Skeletal muscle tissue (tissue), 4 donors: Measurements from ENCODE around the gene GRM8. TPM values are rescaled to one million over a fixed set of nuclear protein-coding genes. Genes with fewer than 3 reads are reported as not detected.

Experiments used
- H3K27ac ChIP-seq: one replicate; pipeline ENCODE4 v1.7.0; 2013; ENCODE audit warnings: mild to moderate bottlenecking, low read depth, low read length, inconsistent platforms
- H3K27me3 ChIP-seq, 3 donors: one replicate each; pipeline ENCODE4 v1.7.0; 2013; ENCODE audit warnings: low read length in 3 of 3; ENCODE audit not compliant: control insufficient read depth in 3 of 3, insufficient read depth in 3 of 3
- H3K36me3 ChIP-seq, 3 donors: one replicate each; pipeline ENCODE4 v1.7.0; 2013; ENCODE audit warnings: low read length in 3 of 3; ENCODE audit not compliant: control insufficient read depth in 3 of 3, insufficient read depth in 3 of 3
- H3K4me1 ChIP-seq, 3 donors: one replicate each; pipeline ENCODE4 v1.7.0; 2013; ENCODE audit warnings: low read length in 3 of 3, mild to moderate bottlenecking in 3 of 3; ENCODE audit not compliant: control insufficient read depth in 3 of 3, insufficient read depth in 3 of 3
- H3K4me3 ChIP-seq, 3 donors: one replicate each; pipeline ENCODE4 v1.7.0; 2013; ENCODE audit warnings: low read length in 3 of 3
- H3K9ac ChIP-seq, 3 donors: one replicate each; pipeline ENCODE4 v1.7.0; 2013; ENCODE audit warnings: low read length in 3 of 3, mild to moderate bottlenecking in 3 of 3, moderate library complexity in 2 of 3, low read depth in 1 of 3
- H3K9me3 ChIP-seq, 3 donors: one replicate each; pipeline ENCODE4 v1.7.0; 2013; ENCODE audit warnings: low read length in 3 of 3; ENCODE audit not compliant: control insufficient read depth in 3 of 3
- total RNA-seq: library from RNA; depleted of rRNA; stranded (reverse); fragments of >200 nt; gene quantifications from one replicate; pipeline ENCODE4 v1.2.3, GENCODE V29; 2014
- donor health status: Osteomylitis.

The GRM8 gene
- total RNA-seq, 1 donor from 2014 or later: not detected

DNA sequence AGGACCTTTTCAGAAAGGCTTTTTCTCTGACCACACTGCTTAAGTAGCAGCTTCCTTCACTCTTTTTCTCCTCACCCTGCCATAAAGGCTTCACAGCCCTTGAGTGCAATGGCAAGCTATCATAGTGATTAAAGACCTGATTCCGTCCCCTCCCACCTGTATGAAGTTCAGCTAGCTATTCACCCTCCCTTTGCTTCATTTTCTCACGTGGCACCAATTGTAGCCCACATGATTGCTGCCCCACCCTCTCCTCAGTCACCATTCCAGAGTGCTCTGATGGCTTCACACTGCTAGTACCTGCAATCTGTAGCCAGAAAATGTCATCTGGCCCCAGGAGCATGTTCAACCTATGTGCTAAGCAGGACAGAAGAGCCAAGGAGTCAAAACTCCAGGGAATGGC, 523.8 kb downstream of the GRM8 start:
- no peaks in the 10 kb centered on the region for H3K27me3 ChIP-seq

DNA sequence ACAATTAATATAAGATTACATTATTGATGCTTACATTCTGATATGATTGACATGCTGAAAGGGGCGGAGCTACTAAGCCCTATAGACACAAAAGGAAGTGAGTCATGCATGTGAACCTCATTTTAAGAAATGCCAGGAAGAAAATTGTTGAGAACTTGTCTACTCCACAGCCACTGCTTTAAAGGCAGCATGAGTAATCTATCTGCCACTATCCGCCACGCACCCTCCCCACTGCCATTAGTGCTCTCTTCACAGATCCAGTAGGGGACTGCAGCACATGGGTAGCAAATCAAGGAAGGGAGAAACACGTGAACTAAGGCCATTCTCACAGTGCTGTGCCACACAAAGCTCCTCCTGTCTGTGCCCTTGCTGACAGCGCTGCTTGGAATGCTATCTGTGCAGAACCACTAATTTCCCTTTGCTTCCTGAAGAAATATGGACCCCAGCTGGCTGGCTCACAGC, 524.8 kb downstream of the GRM8 start:
- Histone ChIP-seq H3K9me3 (peaks cover 0 to 3% (median 0%) of the 10 kb centered on the region in 3 donors), H3K4me3 (no peak overlapping the region), H3K9ac (no peak overlapping the region), H3K36me3 (no peaks in the 10 kb centered on the region), H3K27ac (no peak overlapping the region), H3K4me1 (no peaks in the 10 kb centered on the region), H3K27me3 (no peaks in the 10 kb centered on the region)

More for the DNA sequence above, 523.8 kb downstream of the GRM8 start:
- H3K4me3 ChIP-seq: no peak overlapping the region
- H3K9me3 ChIP-seq: peaks cover 0 to 3% (median 0%) of the 10 kb centered on the region in 3 donors
- no peak overlapping the region for H3K27ac ChIP-seq
- no peaks in the 10 kb centered on the region for H3K4me1 ChIP-seq
- H3K36me3 ChIP-seq: no peaks in the 10 kb centered on the region
- H3K9ac ChIP-seq: no peak overlapping the region

DNA sequence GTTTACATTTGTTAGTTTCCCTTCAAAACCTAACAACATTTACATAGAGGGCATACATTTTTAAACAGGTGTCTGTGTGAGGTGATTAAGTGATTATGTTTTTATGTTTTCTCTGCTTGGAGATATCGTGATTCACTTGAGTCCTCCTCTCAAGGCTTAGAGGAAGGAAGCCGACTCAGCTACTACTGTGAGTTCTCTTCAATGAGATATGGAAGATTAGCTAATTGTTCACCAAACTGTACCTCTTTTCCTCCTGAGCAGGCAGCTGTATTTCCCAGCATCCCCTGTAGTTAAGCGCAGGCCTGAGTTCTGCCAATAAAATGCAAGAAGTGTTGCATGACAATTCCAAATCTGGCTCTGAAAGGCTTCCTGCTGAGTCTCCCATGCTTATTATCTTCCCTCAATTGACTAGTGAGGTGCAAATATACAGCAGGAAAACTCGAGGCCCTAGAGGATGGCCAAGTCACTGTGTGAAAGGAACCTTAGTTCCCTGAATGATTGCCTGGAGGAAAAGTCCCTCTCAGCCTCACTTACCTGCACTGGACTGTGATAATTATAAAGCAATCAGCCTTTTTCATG, 528.7 kb downstream of the GRM8 start:
- Histone ChIP-seq H3K9ac (no peak overlapping the region), H3K4me3 (no peak overlapping the region), H3K27ac (no peak overlapping the region), H3K4me1 (no peaks in the 10 kb centered on the region), H3K36me3 (no peaks in the 10 kb centered on the region), H3K9me3 (peaks cover 0 to 3% (median 0%) of the 10 kb centered on the region in 3 donors), H3K27me3 (no peaks in the 10 kb centered on the region)

DNA sequence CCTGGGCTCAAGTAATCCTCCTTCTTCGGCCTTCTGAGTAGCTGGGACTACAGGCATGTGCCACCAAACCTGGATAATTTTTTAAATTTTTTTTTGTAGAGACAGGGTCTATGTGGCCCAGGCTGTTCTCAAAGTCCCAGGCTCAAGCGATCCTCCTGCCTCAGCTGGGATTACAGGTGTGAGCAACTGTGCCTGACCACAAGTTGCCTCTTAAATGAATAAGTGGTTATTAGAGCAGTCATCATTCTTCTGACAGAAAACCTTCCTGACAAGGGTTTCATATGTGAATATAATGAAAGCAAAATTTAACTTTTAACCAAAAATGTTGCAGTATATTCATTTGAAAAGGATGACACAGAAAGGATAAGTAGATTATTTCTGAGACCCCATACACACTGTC, 532.5 kb downstream of the GRM8 start:
- no peaks in the 10 kb centered on the region for H3K9me3 ChIP-seq
- H3K27me3 ChIP-seq: no peaks in the 10 kb centered on the region
- no peaks in the 10 kb centered on the region for H3K4me1 ChIP-seq
- no peak overlapping the region for H3K27ac ChIP-seq
- H3K4me3 ChIP-seq: no peak overlapping the region
- H3K9ac ChIP-seq: no peak overlapping the region
- H3K36me3 ChIP-seq: no peaks in the 10 kb centered on the region

DNA sequence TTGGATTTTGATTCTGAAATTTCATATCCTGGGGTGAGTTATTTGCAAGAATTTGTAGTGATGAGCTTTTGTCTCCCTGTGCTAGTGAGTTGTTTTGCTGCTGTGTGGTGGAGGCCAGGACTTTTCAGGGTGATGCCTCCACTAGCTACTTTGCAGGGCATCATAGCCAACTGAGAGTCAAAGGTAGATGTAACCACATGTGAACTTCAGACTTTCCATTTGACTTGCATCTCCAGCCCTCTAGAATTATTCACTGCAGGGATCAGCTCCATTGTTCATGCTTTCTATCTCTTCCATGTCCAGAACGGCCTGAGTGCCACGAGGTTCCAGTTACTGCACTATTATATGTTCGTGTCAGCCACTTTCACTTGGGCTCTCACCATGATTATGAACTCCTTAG, 534.3 kb downstream of the GRM8 start:
- Histone ChIP-seq H3K9ac (no peak overlapping the region), H3K4me3 (no peak overlapping the region), H3K27ac (no peak overlapping the region), H3K27me3 (no peaks in the 10 kb centered on the region), H3K9me3 (no peaks in the 10 kb centered on the region), H3K4me1 (no peaks in the 10 kb centered on the region), H3K36me3 (no peaks in the 10 kb centered on the region)

DNA sequence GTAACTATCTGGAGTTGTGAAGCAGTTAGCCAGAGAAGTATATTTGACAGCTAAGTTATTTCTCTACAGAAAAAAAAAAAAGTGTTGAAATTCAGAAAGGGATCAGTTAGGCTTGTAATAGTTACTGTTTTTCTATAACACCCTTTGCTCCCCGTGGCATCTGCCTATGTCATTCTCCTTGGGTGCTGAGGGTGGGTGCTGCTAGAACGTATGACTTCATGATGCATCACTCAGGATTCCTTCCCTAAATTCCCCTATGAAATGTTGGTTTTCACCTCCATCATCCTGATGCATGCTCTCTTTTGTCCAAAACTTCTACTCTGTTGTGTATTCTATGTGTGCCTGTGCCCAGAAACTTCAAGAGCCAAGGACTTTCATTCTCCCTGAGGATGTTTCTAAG, 536.4 kb downstream of the GRM8 start:
- Histone ChIP-seq H3K4me3 (no peak overlapping the region), H3K9ac (no peak overlapping the region), H3K27me3 (no peaks in the 10 kb centered on the region), H3K9me3 (peaks cover 0 to 2% (median 0%) of the 10 kb centered on the region in 3 donors), H3K36me3 (no peaks in the 10 kb centered on the region), H3K4me1 (no peaks in the 10 kb centered on the region), H3K27ac (no peak overlapping the region)

DNA sequence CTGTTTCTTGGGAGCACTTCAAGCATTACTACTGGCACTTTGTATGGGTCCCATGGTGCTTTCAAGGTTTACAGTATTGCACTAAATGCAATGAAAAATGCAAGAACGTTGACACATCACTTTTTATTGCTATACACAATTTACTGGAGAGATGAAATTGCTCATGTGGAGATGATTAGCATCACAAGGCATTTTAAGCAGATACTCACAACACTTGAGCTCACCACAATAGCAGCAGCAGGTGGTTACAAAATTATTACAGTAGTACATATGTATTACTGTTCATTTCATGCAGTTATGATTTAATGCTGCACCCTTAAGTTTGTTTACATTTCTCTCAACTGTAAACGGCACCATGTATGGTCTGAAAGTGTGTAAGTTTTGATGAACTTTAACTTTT, 537.7 kb downstream of the GRM8 start:
- no peak overlapping the region for H3K9ac ChIP-seq
- no peak overlapping the region for H3K4me3 ChIP-seq
- peaks cover 0 to 2% (median 0%) of the 10 kb centered on the region in 3 donors for H3K9me3 ChIP-seq
- no peaks in the 10 kb centered on the region for H3K27me3 ChIP-seq
- H3K36me3 ChIP-seq: no peaks in the 10 kb centered on the region
- H3K4me1 ChIP-seq: no peaks in the 10 kb centered on the region
- H3K27ac ChIP-seq: no peak overlapping the region

DNA sequence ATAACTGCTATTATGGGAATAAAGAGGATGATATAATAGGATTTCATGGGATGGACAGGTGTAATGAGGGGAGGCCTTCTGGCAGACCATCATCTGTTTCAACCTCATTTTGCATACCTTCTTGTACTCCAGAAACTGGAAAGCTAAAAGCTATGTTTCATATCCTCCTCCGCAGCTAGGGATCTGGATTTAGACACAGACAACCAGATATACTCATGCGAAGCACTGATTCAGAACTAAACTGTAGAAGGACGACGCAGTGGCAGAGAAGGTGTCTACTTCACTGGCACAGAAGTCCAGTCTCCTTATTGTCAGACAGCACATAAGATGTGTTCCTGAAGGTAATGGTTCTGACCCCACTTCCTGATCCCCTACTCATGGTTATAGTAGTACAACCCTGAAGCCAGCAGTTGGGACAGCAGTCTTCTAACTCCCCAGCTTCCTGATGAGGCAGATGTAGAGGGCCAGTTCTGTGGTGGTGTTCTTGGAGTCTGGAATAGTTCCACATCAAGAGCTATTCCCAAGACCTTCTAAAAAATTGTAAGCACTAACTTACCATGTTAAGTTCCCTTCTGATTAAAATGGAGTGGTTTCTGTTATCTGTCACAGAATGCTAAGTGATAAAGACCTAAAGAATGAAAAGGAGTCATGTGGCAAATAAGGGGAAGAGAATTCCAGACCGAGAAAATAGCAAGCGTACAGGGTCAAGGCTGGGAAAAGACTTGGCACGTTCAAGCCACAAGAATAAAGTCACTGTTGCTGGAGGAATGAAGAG, 550.3 kb downstream of the GRM8 start:
- H3K27me3 ChIP-seq: no peaks in the 10 kb centered on the region
- H3K36me3 ChIP-seq: no peaks in the 10 kb centered on the region
- H3K4me3 ChIP-seq: no peak overlapping the region
- no peak overlapping the region for H3K9ac ChIP-seq
- H3K27ac ChIP-seq: no peak overlapping the region
- H3K9me3 ChIP-seq: no peaks in the 10 kb centered on the region
- H3K4me1 ChIP-seq: no peaks in the 10 kb centered on the region

DNA sequence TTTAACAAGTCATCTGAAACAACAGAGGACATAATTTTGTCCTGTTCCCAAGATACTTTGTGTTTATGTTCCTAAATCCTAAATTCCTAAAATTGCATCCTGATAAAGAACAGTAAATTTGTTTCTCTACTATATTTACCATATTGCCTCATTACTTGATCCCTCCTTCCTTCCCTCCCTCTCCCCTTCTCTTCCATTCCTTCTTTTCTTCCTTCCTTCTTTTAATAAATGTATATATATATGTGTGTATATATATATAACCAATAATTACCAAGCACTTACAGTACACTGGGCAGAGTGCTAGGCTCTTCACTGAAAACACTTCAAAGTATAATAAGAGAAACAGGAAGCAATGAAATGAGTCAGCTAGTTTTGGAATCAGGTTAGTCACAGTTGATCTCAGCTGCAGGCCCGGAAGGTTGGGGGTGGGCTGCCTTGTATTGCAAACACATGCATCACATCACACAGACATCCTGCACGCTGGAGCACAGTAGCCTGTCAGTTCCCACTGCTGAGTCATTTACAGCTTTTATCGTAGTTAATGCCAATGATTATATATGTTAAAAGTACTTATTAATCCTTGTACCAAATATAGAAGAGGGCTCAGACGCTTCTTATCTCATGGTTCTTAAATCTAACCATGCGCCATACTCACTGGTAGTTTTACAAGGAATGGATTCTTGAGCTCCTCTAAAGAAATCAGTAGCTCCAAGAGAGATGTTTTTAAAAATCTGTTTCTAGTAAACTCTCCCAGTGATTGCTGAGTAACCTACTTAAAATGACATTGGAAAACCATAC, 551.7 kb downstream of the GRM8 start:
- Histone ChIP-seq H3K4me3 (no peak overlapping the region), H3K27me3 (no peaks in the 10 kb centered on the region), H3K9me3 (no peaks in the 10 kb centered on the region), H3K36me3 (no peaks in the 10 kb centered on the region), H3K27ac (no peak overlapping the region), H3K9ac (no peak overlapping the region), H3K4me1 (no peaks in the 10 kb centered on the region)

DNA sequence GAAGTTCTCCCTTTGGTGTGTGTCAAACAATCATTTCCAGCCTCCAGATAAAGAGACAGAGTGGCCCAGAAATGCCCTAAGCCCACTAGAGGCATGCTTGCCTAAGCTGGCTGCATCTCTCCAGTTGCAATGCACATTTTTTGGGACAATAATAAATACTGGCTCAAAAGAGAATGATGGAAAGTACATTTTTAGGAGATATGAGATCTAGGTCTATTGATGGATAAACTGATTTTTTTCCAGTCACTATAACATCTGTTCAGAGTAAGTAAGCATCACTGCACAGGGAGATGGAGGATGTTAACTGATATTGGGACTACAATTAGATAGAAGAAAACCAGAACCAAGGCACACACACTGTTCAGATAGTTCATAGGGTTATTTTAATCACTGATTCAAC, 553.0 kb downstream of the GRM8 start:
- Histone ChIP-seq H3K9me3 (no peaks in the 10 kb centered on the region), H3K27me3 (no peaks in the 10 kb centered on the region), H3K4me3 (no peak overlapping the region), H3K9ac (no peak overlapping the region), H3K36me3 (no peaks in the 10 kb centered on the region), H3K4me1 (no peaks in the 10 kb centered on the region), H3K27ac (no peak overlapping the region)
